NB4 (cell line): ENCODE data around the gene CHI3L2.

Experiments used
- MYC ChIP-seq: IDR thresholded peaks from 2 replicates; pipeline ENCODE4 v1.6.1; 2011; ENCODE audit warnings: low read depth, low read length
- POLR2A ChIP-seq: IDR thresholded peaks from 2 replicates; pipeline ENCODE4 v1.6.1; 2011; ENCODE audit warnings: mild to moderate bottlenecking; ENCODE audit not compliant: insufficient read length; ENCODE audit errors: extremely low read depth
- TF ChIP-seq, protein P1 (sequence below): IDR thresholded peaks from one replicate; pipeline ENCODE4 v1.5.1; 2012; ENCODE audit warnings: low read depth, low read length
- TF ChIP-seq, protein P2 (sequence below): IDR thresholded peaks from 2 replicates; pipeline ENCODE4 v1.6.1; 2011; ENCODE audit warnings: low read depth, low read length

DNA sequence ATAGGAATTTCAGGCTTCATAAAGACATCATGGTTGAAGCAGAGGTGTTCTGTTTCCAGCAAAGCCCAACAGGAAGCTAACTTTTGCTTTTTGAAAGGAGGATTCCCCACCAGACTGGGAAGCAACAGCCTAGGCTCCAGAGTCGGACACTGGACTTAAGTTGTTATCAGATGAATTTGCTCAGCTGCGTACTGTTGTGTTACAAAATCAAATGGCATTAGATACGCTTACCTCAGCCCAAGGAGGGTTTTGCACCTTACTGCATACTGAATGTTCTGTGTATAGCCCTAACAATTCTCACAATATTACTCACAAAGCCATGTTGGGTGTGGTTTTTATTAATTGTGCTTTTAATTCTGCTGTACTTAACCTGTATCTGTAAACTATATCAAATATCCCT is 62.6 kb downstream of the CHI3L2 start:
- TF ChIP-seq POLR2A (no peak), MYC (no peak)
- TF ChIP-seq, protein P1, sequence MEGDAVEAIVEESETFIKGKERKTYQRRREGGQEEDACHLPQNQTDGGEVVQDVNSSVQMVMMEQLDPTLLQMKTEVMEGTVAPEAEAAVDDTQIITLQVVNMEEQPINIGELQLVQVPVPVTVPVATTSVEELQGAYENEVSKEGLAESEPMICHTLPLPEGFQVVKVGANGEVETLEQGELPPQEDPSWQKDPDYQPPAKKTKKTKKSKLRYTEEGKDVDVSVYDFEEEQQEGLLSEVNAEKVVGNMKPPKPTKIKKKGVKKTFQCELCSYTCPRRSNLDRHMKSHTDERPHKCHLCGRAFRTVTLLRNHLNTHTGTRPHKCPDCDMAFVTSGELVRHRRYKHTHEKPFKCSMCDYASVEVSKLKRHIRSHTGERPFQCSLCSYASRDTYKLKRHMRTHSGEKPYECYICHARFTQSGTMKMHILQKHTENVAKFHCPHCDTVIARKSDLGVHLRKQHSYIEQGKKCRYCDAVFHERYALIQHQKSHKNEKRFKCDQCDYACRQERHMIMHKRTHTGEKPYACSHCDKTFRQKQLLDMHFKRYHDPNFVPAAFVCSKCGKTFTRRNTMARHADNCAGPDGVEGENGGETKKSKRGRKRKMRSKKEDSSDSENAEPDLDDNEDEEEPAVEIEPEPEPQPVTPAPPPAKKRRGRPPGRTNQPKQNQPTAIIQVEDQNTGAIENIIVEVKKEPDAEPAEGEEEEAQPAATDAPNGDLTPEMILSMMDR: no peak
- TF ChIP-seq, protein P2, sequence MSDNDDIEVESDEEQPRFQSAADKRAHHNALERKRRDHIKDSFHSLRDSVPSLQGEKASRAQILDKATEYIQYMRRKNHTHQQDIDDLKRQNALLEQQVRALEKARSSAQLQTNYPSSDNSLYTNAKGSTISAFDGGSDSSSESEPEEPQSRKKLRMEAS: no peak
